Measurements from ENCODE around the gene FAM107B.
"Not testable (repeated sequence)": the region's sequence is repeated elsewhere in the genome, so short reads cannot be mapped to it uniquely, and the experiment has no call there.

Gene FAM107B

DNA sequence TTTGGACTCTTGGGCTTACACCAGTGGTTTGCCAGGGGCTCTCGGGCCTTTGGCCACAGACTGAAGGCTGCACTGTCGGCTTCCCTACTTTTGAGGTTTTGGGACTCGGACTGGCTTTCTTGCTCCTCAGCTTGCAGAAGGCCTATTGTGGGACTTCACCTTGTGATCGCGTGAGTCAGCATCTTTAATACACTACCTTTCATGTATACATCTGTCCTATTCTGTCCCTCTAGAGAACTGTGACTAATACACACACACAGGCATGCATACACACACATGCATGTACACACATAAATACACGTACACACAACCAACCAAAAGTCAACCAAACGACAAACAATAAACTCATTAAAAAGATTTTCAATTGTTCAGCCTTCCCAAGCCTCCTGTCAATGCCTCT, 86.5 kb downstream of the FAM107B start:
- not testable (repeated sequence) for DNase-seq

DNA sequence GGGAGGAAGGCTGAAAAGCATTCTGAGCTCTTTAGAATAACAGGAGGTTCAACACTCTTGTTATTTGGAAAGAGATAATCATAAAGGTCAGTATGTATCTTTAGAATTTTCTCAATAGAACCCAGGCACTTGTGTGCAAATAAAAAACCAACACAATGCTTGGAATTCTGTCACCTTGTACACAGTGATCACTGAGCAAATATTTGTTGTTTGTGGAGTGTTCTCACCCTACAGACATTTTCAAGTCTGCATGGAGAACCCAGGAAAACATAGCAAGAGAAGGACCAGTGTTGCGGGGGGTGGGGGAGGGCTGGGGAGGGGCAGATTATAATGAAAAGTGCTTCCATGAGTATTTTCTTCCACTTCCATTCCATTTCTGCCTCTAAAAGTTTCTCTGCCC, 87.4 kb downstream of the FAM107B start:
- peak; percentile 82 for DNase-seq

DNA sequence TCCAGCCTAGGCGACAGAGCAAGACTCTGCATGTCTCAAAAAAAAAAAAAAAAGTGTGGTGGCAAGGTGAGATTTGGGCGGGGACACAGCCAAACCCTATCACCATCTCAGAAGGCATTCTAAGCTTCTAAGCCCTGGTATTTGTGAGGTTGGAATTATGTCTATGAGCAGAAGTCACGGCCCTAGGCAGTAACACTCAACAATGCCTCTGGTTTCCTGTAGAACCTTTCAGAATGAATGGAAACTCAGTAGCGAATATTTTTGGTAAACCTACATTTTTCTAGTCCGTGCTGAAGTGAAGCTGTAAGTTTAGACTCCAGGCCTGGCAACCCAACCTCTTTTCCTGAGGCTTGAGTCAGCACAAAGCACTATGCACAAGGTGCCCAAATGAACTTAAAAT, 88.3 kb downstream of the FAM107B start:
- DNase-seq: no peak

DNA sequence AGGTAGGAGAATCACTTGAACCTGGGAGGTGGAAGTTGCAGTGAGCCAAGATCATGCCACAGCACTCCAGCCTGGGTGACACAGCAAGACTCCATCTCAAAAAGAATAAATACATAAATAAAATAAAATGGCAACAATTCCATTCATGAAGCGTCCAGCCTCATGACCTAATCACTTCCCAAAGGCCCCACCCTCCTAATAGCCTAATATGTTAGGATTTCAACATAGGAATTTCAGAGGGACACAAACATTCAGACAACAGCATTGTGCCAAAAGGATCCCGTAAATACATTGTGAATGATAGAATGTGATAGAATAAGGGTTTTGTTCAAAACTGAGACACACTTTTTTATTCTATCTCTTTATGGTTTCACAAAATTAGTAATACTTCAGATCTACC, 90.3 kb downstream of the FAM107B start:
- DNase-seq: no peak

DNA sequence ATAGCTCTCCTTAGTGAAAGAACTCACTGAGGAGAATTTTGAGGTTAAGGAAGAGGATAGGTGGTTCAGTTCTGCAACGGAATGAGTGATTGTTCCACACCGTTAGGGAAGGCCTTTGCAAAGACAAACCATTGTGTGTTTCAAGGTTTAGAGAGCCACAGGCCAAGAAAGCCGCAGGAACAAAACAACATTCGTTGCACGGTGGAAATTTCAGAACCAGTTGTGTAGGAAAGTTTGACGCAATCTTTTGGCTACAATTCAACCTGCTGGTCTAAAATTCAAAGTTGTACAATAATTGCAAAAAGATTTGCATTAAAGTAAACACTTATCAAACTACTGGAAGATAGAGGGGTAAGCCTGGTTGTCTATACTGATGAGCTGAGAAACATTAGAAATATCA, 91.4 kb downstream of the FAM107B start:
- DNase-seq: no peak

DNA sequence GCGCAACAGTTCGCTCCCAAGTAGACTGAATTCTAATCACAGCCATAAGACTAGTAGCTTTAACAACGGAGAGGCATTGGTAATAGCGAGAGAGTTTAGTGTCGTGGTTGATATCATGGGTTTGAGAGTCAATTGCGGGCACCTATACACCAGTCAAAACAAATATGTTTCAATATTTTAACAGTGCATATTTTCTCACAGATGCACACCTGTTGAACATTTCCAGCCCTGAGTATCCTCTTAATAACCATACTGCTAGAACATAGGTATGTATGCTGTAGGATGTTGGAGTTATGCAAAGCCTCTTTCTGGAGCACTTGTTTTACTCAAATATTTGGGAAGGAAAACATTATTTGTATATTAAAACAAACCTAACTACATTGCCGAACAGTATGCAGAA, 92.9 kb downstream of the FAM107B start:
- no peak for DNase-seq

DNA sequence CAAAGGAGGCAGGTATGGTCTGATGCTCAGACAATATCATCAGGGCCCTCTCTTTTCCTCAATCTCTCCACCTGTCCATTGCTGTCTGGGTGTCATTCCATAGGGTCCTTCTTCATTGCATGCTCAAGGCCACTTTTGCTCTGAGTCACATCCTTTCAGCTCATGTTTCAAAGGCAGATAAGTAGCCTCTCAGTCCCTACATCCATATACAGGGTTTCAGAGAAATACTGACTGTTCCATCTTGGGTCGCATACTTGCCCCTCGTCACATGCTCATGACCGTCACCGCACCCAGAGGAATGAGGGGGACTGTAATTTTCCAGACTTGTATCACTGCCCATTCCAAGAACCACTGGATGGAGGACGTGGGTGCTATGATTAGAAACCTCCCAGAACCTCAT, 93.4 kb downstream of the FAM107B start:
- DNase-seq: no peak

DNA sequence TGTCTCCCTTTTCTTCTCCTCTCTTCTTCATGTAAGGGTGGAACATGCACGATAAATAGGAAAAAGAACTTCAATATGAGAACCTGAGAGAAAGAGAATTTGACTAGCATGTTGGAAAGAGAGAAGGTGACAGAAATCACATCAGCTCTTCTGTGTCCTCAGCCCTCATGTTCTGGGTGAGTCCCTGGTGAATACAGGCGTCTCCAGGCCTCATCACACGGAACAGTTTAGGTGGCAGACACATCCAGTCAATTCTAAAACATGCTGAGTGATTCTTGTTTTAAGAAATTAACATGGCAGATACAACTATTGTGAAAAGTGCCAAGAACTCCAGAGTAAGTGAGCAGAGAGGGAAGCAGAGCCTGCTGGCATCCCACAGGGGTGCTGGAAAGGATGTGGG, 96.1 kb downstream of the FAM107B start:
- no peak for DNase-seq

DNA sequence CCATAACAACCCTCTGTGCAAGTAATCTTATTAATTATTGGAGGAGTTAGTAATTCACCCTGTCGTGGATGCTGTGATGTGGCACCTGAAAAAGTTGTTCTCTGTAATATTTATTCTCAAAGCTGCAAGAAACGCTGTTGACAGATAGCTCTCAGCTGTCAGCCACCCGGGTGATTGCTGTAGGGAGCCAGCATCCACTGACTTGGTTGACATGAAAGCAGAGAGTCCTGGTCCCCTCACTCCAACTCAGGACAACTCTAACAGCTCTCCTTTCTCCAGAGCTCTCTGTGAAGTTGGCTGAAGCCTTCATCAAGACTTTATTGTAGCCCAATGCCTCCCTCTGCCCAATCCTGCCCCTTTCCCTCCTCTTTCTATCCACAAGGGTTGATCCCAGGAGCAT, 98.0 kb downstream of the FAM107B start:
- DNase-seq: no peak

DNA sequence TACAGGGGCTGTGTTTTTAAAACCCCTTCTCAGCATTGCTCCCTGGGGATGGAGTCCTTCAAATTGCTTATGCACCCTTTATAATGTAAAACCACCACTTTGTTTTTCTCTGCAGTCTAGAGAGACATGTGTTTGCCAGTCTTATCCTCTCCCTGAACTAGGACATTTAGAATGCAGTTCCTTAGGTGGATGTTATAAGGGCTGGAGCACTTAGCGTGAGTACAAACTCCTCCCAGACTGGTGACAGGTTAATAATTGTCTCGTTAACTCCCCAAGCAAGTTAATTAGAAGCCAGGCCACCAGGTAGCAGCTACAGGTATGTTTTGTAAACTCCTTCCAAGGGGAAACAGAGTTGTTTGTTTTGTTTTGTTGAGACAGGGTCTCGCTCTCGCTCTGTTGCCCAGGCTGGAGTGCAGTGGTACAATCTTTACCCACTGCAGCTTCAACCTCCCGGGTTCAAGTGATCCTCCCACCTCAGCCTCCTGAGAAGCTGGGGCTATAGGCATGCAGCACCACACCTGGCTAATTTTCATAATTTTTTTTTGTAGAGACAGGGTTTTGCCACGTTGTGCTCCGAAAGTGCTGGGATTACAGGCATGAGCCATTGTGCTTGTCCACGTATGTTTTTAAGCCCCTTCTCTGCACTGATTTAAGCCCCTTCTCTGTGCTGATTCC, 100.2 kb downstream of the FAM107B start:
- no peak for DNase-seq

DNA sequence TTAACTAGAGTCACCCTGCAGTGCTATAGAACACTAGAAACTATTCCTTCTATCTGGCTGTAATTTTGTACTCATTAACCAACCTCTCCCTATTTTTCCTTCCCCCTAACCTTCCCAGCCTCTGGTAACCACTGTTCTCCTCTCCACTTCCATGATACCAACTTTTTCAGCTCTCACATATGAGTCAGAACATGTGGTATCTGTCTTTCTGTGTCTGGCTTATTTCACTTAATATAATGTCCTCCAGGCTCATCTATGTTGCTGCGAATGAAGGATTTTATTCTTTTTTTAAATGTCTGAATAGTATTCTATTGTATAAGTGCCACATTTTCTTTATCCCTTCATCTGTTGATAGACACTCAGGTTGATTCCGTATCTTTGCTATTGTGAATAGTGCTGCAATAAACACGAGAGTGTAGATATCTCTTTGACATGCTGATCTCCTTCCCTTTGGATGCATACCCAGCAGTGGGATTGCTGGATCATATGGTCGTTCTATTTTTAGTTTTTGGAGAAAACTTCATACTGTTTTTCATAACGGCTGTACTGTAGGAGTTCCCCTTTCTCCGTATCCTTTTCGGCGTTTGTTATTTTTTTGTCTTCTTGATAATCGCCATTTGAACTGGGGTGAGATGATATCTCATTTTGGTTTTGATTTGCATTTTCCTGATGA, 101.4 kb downstream of the FAM107B start:
- DNase-seq: no peak

DNA sequence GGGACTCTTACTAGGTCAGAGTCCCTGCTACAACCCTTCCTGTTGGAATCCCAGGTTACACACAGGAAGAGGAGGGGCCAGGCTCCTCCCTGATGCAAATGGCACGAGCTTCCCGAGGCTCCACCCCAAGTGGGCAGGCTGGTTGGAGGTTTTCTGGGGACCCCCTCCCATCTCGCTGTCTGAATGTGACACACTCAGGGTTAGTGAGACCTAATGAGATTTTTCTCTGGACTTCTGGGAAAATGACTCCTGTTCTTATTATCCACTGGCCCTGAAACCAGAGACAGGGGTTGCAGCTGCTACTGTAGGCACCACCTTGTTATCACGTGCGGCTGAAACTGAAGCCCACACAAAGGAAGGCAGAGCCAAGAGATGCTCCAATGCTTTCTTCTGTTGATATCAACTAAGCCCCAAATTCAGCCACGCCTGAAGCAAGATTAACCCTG, 103.3 kb downstream of the FAM107B start:
- DNase-seq: no peak

DNA sequence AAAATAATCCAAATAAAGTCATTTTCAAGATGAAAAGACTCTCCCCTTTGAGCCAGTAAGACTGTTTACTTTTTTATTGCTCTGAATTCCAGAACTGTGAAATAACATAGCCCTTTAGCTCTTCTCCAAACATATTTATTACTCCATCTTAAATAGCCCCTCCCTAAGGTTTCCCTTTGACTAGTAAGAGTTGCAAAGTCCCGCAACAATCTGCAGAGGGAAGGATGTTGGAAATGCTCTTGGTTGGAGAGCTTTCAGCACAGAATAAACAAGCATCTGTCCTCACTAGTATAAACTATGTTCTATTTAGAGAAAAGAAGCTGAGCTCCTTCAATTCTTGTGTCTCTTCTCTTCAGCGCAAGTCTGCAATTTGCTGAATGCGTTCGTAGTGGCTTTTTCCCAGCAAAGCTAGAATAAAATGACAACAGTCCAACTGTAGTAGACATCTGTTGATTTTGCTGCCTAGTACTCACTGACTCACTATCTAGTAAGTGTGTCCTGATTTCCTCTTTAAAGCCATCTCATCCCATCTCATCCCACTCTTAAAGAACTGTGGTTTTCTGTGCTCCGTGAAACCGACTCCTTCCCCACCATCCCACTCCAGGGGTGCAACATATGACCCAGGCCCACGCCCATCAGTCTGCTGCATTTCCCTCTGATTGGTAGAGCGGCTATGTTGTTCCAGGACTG, 104.0 kb downstream of the FAM107B start:
- DNase-seq: no peak

DNA sequence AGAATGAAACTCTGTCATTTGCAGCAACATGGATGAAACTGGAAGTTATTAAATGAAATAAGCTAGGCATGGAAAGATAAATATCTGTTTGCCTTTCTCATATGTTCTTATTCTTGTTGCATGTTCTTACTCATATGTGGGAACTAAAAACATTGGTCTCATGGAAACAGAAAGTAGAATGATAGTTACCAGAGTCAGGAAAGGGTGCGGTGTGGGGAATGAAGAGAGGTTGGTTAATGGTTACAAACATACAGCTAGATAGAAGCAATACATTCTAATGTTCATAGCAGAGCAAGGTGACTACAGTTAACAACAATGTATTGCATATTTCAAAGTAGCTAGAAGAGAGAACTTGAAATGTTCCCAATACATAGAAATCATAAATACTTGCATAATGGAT, 105.1 kb downstream of the FAM107B start:
- no peak for DNase-seq

DNA sequence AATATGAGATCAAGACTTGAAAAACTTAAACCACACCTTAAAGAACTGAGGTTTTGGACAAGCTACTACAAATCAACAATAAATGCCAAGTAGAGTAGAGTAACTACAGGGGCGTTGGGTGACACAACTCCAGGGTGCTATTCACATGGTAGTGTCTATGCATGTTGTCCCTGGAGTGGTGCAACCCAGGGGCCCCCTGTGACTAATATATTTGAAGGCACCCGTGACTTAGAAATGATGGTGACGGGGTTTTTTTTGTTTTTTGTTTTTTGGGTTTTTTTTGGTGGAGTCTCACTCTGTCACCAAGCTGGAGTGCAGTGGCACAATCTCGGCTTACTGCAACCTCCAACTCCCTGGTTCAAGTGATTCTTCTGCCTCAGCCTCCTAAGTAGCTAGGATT, 106.9 kb downstream of the FAM107B start:
- no peak for DNase-seq

DNA sequence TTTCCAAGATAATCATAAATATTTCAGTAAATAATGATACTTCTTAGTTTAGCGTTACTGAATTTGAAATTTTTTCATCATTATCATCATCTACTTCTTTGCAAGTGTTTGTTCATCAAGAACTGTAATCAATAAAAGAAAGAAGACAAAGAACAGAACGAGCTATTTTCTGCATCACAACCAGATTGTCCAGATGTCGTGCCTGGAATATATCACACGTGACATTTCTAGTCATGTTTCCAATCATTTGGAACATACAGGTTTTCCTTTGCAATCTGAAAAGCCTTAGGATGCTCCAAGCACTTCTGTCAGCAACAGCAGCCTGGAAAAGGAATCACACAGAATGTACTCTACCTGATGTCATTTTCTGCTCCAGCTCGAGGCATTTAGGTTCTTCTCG, 107.4 kb downstream of the FAM107B start:
- DNase-seq: no peak

DNA sequence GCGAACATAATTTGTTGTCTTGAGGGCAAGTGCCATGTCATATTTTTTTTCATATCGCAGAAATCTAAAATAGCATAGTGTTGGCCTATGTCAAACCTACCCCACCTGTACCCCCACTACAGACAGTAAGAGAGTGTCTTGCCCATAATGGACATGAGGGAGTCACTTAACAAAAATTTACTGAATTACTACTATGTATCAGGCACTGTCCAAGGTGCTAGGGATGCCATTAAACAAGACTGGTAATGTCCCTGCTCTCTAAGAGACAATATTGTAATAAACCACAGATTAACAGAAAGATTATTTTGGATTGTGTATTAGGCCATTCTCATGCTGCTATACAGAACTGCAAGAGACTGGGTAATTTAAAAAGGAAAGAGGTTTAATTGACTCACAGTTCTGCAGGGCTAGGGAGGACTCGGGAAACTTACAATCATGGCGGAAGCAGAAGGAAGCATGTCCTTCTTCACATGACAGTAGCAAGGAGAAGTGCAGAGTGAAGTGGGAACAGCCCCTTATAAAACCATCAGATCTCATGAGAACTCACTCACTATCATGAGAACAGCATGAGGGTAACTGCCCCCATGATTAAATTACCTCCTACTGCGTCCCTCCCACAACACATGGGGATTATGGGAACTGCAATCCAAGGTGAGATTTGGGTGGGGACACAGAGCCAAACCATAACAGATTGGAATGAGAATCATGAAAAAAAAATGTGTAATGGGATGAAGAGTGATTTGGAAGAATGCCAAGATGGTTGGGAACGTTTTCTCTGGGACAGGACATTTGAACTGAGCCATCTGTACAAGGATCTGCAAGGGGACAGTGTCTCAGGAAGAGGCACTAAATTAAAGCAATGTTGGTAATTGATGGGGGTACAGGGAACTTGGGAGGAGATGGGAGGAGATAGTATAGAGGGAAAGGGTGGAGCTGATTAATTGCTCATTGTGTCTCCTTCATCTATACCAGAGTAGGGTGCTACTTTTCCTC, 108.5 kb downstream of the FAM107B start:
- DNase-seq: no peak

DNA sequence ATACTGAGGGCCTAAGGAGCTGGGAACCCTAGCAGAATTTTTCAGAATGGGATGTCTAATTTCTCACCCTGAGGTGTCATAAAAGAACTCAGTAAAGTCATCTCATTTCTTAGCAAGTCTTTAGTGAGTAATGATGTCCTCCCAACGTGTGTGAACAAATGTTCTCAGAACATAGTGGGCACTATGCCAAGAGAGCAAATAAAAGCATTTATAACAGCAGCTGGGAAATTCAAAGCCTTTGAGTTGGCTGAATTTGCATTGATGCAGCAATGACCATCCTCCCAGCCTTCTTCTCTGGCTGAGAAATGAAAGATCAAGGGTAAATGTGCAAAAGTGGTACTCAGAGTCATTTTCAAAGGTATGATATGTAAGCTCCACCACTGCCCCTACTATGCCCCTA, 109.4 kb downstream of the FAM107B start:
- DNase-seq: peak; percentile 46

DNA sequence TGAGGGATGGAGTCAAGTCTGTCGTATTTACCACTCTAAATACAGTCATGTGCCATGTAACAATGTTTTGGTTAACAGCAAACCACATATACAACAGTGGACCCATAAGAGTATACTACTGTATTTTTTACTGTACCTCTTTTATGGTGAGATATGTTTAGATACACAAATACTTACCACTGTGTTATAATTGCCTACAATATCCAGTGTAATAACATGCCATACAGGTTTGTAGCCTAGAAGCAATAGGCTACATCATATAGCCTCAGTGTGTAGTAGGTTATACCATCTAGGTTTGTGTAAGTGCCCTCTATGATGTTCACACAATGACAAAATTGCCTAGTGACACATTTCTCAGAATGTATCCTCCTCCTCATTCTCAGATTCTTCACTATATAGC, 110.4 kb downstream of the FAM107B start:
- no peak for DNase-seq

DNA sequence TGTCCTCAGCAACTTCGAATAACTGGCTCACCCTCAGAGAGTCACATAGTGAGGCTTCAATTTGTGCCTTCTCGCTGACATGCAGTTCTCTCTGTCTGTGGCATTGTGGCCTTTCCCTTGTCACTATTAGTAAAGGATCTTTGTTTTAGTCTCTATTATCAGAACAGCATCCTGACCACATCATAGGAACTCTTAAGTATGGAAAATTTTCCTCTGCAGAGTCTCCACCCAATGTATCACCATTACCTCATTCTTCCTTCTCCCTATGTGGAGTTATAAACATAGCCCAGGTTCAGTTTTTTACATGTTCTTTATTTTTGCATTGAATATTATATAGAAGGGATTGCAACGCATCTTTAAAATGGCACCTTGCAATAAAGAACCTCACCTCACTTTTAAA, 112.9 kb downstream of the FAM107B start:
- DNase-seq: no peak

DNA sequence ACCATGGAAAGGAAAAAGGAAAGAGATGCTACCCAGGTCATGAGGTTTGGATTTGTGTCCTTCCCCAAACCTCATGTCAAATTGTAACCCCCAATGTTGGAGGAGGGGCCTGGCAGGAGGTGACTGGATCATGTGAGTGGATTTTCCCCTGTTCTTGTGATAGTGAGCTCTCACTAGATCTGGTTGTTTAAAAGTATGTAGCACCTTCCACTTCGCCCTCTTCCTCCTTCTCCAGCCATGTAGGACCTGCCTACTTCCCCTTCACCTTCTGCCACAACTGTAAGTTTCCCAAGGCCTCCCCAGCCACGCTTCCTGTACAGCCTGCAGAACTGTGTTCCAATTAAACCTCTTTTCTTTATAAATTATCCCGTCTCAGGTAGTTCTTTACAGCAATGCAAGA, 113.9 kb downstream of the FAM107B start:
- no peak for DNase-seq

DNA sequence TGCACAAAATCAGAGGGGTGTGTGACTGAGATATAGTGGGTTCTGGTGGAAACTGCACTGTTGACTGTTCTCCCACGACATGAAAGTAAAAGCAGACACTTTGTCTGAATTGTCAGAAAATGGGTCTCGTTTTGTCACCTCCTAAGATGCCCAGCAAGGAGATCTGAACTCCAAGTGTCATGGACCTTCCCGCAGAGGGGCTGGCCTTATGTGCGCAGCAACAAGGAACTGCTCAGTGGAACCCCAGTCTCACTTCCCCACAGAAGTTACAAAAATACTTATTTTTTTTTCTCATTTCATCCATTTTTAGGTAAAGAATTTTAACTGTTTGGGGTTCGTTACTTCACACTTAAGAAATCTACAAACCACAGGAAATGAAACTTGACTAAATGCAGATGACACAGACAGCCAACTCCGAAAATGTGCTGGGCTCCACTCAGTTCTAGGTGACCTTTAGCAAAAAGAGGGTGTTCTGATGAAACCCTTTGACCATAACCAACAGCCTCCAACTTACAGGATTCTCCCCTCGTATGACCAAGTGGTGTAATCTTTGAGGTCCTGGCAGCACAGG, 115.0 kb downstream of the FAM107B start:
- DNase-seq: no peak

DNA sequence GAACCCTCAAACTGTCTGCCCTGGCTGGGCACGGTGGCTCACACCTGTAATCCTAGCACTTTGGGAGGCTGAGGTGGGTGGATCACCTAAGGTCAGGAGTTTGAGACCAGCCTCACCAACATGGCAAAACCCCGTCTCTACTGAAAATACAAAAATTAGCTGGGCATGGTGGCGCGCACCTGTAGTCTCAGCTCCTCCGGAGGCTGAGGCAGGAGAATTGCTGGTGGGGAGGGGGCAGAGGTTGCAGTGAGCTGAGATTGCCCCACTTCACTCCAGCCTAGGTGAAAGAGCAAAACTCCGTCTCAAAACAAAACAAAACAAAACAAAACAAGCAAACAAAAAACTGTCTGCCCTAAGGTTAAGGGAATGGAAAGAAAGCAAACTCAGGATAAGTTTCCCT, 115.6 kb downstream of the FAM107B start:
- DNase-seq: not testable (repeated sequence)

All from NCI-H774 (cell line).